ENCODE measurements around the gene ADAT3.

ADAT3 gene

DNA sequence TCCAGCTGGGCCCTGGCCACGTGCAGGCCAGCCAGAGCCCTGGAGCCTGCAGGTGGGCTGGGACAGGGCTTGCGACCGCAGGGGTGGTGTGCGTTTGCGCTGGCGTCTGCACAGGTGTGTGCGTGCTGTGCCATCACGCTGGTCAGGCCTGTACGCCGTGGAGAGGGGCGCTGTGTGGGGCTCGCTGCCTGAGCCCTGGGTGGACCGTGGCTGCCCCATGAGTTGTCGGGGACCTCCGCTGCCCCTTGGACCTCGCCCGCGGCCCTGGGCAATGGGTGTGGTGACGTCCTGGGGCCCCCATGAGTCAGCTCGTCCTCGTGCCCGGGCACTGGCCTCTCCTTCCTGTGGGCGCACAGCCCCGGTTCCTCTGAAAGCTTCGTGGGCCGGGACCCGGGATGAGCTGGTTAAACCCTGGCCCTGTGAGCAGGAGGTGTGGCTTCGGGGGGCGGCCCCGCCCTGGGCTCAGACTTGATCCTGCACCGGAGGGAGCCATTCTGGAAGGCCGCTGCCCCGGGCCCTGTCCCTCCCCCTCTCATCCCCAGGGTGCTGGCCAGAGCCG lies 42.5 kb downstream of the ADAT3 start:
- no peak overlapping the region for H3K27ac ChIP-seq (ENCODE audit: poor library complexity, severe bottlenecking)
- DNase-seq (ENCODE audit: low spot score) (no peak), ATAC-seq (ENCODE audit: low read depth) (0 out of 3 replicates have a peak, but pooled peaks have one; percentile 27)
- no peaks in the 10 kb centered on the region for H3K27me3 ChIP-seq (ENCODE audit: insufficient read depth, poor library complexity, severe bottlenecking)
- H3K4me1 ChIP-seq (ENCODE audit: insufficient read depth, poor library complexity, severe bottlenecking), result no peaks in the 10 kb centered on the region
- H3K36me3 ChIP-seq (ENCODE audit: low read depth), result peaks cover 9% of the 10 kb centered on the region; the same call in 1 of the 2 replicates
- no peak overlapping the region for H3K4me3 ChIP-seq (ENCODE audit: severe bottlenecking)
- TF ChIP-seq, protein P1, sequence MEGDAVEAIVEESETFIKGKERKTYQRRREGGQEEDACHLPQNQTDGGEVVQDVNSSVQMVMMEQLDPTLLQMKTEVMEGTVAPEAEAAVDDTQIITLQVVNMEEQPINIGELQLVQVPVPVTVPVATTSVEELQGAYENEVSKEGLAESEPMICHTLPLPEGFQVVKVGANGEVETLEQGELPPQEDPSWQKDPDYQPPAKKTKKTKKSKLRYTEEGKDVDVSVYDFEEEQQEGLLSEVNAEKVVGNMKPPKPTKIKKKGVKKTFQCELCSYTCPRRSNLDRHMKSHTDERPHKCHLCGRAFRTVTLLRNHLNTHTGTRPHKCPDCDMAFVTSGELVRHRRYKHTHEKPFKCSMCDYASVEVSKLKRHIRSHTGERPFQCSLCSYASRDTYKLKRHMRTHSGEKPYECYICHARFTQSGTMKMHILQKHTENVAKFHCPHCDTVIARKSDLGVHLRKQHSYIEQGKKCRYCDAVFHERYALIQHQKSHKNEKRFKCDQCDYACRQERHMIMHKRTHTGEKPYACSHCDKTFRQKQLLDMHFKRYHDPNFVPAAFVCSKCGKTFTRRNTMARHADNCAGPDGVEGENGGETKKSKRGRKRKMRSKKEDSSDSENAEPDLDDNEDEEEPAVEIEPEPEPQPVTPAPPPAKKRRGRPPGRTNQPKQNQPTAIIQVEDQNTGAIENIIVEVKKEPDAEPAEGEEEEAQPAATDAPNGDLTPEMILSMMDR (IDR thresholded peaks at IDR 0.05; ENCODE audit: poor library complexity, severe bottlenecking), result no peak
- no peaks in the 10 kb centered on the region for H3K9me3 ChIP-seq (ENCODE audit: severe bottlenecking)

DNA sequence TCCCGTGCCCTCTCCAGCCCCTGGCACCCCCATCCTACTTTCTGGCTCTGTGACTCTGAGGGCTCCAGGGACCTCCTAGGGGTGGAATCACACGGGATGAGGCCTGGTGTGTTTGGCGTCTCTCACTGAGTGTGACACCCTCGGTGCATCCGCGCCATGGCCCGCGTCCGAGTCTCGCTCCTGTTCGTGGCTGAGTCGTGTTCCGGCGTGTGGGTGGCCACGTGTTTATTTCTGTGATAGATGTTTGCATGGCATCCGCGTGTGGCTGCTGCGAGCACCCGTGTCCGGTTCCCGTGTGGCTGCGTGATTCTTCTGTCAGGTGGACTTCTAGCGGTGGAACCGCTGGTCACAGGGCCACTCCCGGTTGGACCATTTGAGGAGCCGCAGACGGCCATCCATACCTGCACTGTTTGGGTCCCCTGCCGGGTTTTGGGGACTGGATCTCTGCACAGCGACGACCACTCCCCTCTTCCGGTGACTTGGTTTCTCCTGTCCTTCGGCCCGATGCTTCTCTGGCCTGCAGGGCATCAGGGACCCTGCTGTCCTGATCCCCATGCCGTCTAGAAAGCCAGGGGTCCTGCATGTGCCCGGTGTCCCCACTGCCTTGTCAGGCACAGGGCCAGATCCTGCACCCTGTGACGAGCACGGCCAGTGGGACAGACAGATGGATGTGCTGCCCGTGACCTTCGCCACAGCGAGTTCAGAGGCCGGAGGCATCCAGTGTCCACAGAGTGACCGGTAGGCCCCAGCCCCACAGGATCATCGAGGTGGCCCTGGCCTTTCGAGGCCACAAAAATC lies 44.3 kb downstream of the ADAT3 start:
- Histone ChIP-seq H3K9me3 (ENCODE audit: severe bottlenecking) (no peaks in the 10 kb centered on the region), H3K27me3 (ENCODE audit: insufficient read depth, poor library complexity, severe bottlenecking) (no peaks in the 10 kb centered on the region), H3K27ac (ENCODE audit: poor library complexity, severe bottlenecking) (no peak overlapping the region), H3K4me3 (ENCODE audit: severe bottlenecking) (no peak overlapping the region), H3K36me3 (ENCODE audit: low read depth) (peaks cover 9% of the 10 kb centered on the region; the same call in 1 of the 2 replicates), H3K4me1 (ENCODE audit: insufficient read depth, poor library complexity, severe bottlenecking) (no peaks in the 10 kb centered on the region)
- TF ChIP-seq, protein P1 (IDR thresholded peaks at IDR 0.05; ENCODE audit: poor library complexity, severe bottlenecking), result no peak
- ATAC-seq (ENCODE audit: low read depth), result no peak
- DNase-seq (ENCODE audit: low spot score), result no peak

DNA sequence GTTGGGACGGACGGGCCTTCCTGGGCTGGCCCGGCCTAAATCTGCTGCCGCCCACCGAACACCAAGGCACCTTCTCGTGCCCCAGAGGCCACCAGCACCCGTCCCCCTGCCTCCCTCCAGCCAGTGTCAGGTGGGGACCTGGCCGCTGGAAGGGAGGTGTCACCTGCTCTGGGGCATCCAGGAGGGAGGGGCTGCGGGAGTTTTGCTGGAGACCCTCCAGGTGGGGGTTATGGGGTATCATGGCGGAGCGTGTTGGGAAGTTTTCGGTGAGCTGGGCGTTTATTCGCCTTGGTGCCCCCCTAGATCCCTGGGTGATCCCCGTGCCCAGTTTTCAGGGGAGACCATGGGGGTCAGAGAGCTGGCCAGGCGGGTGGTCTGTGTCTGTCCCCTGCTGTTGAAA lies 45.4 kb downstream of the ADAT3 start:
- Histone ChIP-seq H3K4me3 (ENCODE audit: severe bottlenecking) (no peak overlapping the region), H3K27ac (ENCODE audit: poor library complexity, severe bottlenecking) (no peak overlapping the region), H3K27me3 (ENCODE audit: insufficient read depth, poor library complexity, severe bottlenecking) (no peaks in the 10 kb centered on the region), H3K9me3 (ENCODE audit: severe bottlenecking) (no peaks in the 10 kb centered on the region), H3K36me3 (ENCODE audit: low read depth) (peaks cover 9% of the 10 kb centered on the region; the same call in 1 of the 2 replicates), H3K4me1 (ENCODE audit: insufficient read depth, poor library complexity, severe bottlenecking) (no peaks in the 10 kb centered on the region)
- ATAC-seq (ENCODE audit: low read depth) (no peak), DNase-seq (ENCODE audit: low spot score) (no peak)
- TF ChIP-seq, protein P1 (IDR thresholded peaks at IDR 0.05; ENCODE audit: poor library complexity, severe bottlenecking), result no peak

DNA sequence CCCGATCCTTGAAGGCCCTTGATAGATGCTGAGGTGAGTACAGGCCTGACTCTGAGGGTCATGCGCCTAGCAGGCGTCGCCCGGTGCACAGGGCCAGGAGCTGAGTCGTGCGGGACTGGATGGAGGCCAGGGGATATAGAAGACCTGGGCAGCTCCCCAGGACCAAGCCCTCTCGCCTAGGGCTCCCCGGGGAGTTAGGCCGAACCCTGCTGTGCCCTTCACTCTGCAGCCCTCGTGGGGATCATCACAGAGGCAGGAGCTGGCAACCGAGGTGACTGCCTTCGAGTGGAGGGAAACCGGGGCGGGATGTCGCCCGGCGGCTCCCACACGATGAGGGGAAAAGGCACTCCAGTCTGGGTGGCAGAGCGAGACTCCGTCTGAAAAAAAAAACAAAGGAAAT lies 47.4 kb downstream of the ADAT3 start:
- H3K9me3 ChIP-seq (ENCODE audit: severe bottlenecking), result no peaks in the 10 kb centered on the region
- H3K36me3 ChIP-seq (ENCODE audit: low read depth), result peaks cover 9% of the 10 kb centered on the region; the same call in 1 of the 2 replicates
- ATAC-seq (ENCODE audit: low read depth), result no peak
- H3K27me3 ChIP-seq (ENCODE audit: insufficient read depth, poor library complexity, severe bottlenecking), result no peaks in the 10 kb centered on the region
- TF ChIP-seq, protein P1 (IDR thresholded peaks at IDR 0.05; ENCODE audit: poor library complexity, severe bottlenecking), result no peak
- H3K4me1 ChIP-seq (ENCODE audit: insufficient read depth, poor library complexity, severe bottlenecking), result no peaks in the 10 kb centered on the region
- no peak overlapping the region for H3K27ac ChIP-seq (ENCODE audit: poor library complexity, severe bottlenecking)
- H3K4me3 ChIP-seq (ENCODE audit: severe bottlenecking), result no peak overlapping the region
- DNase-seq (ENCODE audit: low spot score), result no peak

DNA sequence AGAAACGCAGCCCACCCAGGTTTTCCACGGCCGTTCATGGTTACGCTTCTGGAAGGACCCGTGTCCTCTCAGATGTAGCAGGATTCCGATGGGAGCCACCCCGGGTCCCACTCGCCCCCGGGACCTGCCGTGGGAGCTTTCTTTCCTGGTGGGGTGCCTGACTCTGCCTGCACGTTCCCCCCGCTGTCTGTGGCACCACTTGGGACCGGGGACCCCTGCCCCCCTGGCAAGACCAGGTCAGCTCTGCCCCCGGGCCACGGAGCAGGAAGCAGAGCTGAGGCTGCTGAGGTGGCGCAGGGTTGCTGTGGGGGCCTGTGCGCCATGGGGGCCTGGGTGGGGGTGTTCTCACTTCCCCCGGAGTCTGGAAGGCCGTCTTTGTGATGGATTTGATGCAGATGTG lies 47.8 kb downstream of the ADAT3 start:
- ATAC-seq (ENCODE audit: low read depth) (no peak), DNase-seq (ENCODE audit: low spot score) (no peak)
- TF ChIP-seq, protein P1 (IDR thresholded peaks at IDR 0.05; ENCODE audit: poor library complexity, severe bottlenecking), result no peak
- Histone ChIP-seq H3K4me1 (ENCODE audit: insufficient read depth, poor library complexity, severe bottlenecking) (no peaks in the 10 kb centered on the region), H3K27me3 (ENCODE audit: insufficient read depth, poor library complexity, severe bottlenecking) (no peaks in the 10 kb centered on the region), H3K4me3 (ENCODE audit: severe bottlenecking) (no peak overlapping the region), H3K27ac (ENCODE audit: poor library complexity, severe bottlenecking) (no peak overlapping the region), H3K36me3 (ENCODE audit: low read depth) (peaks cover 9% of the 10 kb centered on the region; the same call in 1 of the 2 replicates), H3K9me3 (ENCODE audit: severe bottlenecking) (no peaks in the 10 kb centered on the region)
